OCI-LY1 (cell line): ENCODE results near the gene PSTPIP2.

Experiments
- H2AFZ ChIP-seq: fragments of 200-600 bp; sonication (generic), shearing (Covaris generic); 2 replicates; pipeline ENCODE4 v1.6.0; 2014; ENCODE audit warnings: antibody characterized with exemption, mild to moderate bottlenecking, low read length
- H3F3A ChIP-seq: fragments of 200-600 bp; sonication (generic), shearing (Covaris generic); 2 replicates; pipeline ENCODE4 v1.6.0; 2014; ENCODE audit warnings: mild to moderate bottlenecking, antibody characterized with exemption, low read length, moderate library complexity; ENCODE audit not compliant: insufficient read depth
- H3K27ac ChIP-seq: fragments of 200-600 bp; sonication (generic); 2 replicates; pipeline ENCODE4 v1.5.1; 2014; ENCODE audit warnings: low read length, mixed run types, mild to moderate bottlenecking, low read depth; ENCODE audit not compliant: poor library complexity, severe bottlenecking
- H3K27me3 ChIP-seq: fragments of 200-600 bp; sonication (generic); 2 replicates; pipeline ENCODE4 v1.6.0; 2014; ENCODE audit warnings: antibody characterized with exemption, mild to moderate bottlenecking, low read length, moderate library complexity; ENCODE audit not compliant: insufficient read depth
- H3K36me3 ChIP-seq: fragments of 200-600 bp; sonication (generic); 2 replicates; pipeline ENCODE4 v1.6.1; 2014; ENCODE audit warnings: mild to moderate bottlenecking, antibody characterized with exemption, low read length, moderate library complexity, mixed read lengths; ENCODE audit not compliant: insufficient read depth
- H3K4me1 ChIP-seq: fragments of 200-600 bp; sonication (generic); 2 replicates; pipeline ENCODE4 v1.5.1; 2014; ENCODE audit warnings: mild to moderate bottlenecking, low read length, moderate library complexity; ENCODE audit not compliant: insufficient read depth, severe bottlenecking
- H3K4me2 ChIP-seq: fragments of 200-600 bp; sonication (generic), shearing (Covaris generic); 2 replicates; pipeline ENCODE4 v1.6.1; 2014; ENCODE audit warnings: low read length
- H3K4me3 ChIP-seq: fragments of 200-600 bp; sonication (generic); 2 replicates; pipeline ENCODE4 v1.5.1; 2014; ENCODE audit warnings: low read length, low read depth, mild to moderate bottlenecking, mixed read lengths; ENCODE audit not compliant: poor library complexity, severe bottlenecking
- H3K79me2 ChIP-seq: fragments of 200-600 bp; shearing (Covaris generic); 2 replicates; pipeline ENCODE4 v1.6.1; 2016; ENCODE audit warnings: mixed run types, low read length, mixed read lengths; ENCODE audit not compliant: insufficient read depth
- H3K9ac ChIP-seq: fragments of 200-600 bp; sonication (generic), shearing (Covaris generic); 2 replicates; pipeline ENCODE4 v1.6.1; 2014; ENCODE audit warnings: mild to moderate bottlenecking, low read length, mixed read lengths
- H3K9me2 ChIP-seq: fragments of 200-600 bp; sonication (generic), shearing (Covaris generic); 2 replicates; pipeline ENCODE4 v1.6.1; 2014; ENCODE audit warnings: low read depth, mild to moderate bottlenecking, low read length, mixed read lengths
- H3K9me3 ChIP-seq: fragments of 200-600 bp; shearing (Covaris generic); 2 replicates; pipeline ENCODE4 v1.6.1; 2014; ENCODE audit warnings: low read length, mixed read lengths
- H4K20me1 ChIP-seq: fragments of 200-600 bp; sonication (generic), shearing (Covaris generic); 2 replicates; pipeline ENCODE4 v1.6.0; 2016; ENCODE audit warnings: mild to moderate bottlenecking, low read length; ENCODE audit not compliant: insufficient read depth
- EZH2 ChIP-seq: fragments of 200-600 bp; sonication (generic), shearing (Covaris generic); IDR thresholded peaks from 2 replicates; pipeline ENCODE4 v1.8.0; 2017; ENCODE audit warnings: borderline replicate concordance, mixed run types, mild to moderate bottlenecking, antibody characterized with exemption, low read length, moderate library complexity, mixed read lengths
- TF ChIP-seq, protein P1 (sequence below): fragments of 200-600 bp; sonication (generic), shearing (Covaris generic); IDR thresholded peaks from 2 replicates; pipeline ENCODE4 v1.5.1; 2017; ENCODE audit warnings: mild to moderate bottlenecking, antibody characterized with exemption, low read length, moderate library complexity, mixed read lengths

Gene PSTPIP2

DNA sequence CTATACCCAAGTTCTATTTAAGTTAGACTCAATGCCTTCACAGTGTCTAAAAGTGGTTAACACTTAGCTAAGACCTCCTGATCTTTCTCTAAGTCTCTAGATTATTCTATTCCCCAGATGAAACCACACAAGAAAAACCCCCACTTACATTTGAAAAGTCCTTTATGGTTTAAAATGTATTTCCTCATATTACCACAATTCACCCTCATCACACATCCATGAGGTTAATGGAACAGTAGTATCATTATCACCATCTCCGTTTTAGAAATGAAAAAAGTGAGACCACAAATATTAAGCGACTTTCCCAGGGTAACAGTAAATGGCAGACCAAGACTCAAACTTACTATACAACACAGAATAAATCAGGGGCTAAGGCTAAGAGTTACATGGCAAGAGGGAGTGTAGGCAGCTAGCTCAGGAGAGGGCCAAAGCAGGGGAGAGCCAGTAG, 133.5 kb downstream of the PSTPIP2 start:
- no peaks in the 10 kb centered on the region for H3K4me1 ChIP-seq
- H3K27ac ChIP-seq: no peak overlapping the region
- H3K36me3 ChIP-seq: peaks cover 49% of the 10 kb centered on the region
- H3K9me2 ChIP-seq: no peaks in the 10 kb centered on the region
- no peaks in the 10 kb centered on the region for H4K20me1 ChIP-seq
- H3F3A ChIP-seq: no peaks in the 10 kb centered on the region
- H3K9me3 ChIP-seq: no peaks in the 10 kb centered on the region
- H2AFZ ChIP-seq: no peak overlapping the region
- H3K27me3 ChIP-seq: no peaks in the 10 kb centered on the region
- no peaks in the 10 kb centered on the region for H3K79me2 ChIP-seq
- no peak overlapping the region for H3K4me2 ChIP-seq
- no peak overlapping the region for H3K9ac ChIP-seq
- no peak for TF ChIP-seq EZH2
- TF ChIP-seq, protein P1, sequence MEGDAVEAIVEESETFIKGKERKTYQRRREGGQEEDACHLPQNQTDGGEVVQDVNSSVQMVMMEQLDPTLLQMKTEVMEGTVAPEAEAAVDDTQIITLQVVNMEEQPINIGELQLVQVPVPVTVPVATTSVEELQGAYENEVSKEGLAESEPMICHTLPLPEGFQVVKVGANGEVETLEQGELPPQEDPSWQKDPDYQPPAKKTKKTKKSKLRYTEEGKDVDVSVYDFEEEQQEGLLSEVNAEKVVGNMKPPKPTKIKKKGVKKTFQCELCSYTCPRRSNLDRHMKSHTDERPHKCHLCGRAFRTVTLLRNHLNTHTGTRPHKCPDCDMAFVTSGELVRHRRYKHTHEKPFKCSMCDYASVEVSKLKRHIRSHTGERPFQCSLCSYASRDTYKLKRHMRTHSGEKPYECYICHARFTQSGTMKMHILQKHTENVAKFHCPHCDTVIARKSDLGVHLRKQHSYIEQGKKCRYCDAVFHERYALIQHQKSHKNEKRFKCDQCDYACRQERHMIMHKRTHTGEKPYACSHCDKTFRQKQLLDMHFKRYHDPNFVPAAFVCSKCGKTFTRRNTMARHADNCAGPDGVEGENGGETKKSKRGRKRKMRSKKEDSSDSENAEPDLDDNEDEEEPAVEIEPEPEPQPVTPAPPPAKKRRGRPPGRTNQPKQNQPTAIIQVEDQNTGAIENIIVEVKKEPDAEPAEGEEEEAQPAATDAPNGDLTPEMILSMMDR: no peak
- no peak overlapping the region for H3K4me3 ChIP-seq

DNA sequence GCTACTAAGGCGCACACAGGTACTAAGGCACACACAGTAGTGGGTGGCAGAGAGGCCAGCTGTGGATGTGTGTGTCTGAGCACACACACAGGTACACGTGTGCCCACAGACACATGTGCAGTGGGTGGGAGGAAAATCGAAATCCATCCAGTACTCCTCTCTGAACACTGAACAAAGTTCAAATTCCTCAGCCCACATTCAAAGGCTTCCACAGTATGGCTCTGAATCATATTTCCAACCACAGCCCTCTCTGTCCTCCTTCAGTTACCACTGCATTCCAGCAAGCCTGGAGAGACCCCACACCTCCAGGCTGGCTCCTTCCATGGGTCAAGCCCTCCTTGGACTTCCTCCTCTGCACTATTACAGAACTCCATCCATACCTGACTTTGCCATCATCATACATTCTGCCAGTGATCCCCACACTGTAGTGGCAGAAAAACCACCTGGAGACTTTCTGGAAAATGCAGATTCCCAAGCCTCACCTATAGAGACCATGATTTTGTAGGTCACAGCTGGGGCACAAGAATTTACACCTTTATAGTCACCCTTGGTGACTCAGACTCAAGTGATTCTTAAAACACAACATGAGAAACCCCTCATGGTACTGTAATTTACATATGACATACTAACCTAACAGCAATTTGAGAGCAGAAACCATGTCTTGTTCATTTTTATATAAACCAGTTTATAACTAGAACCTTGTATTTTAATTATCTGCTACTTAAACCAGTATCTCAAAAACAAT, 136.3 kb downstream of the PSTPIP2 start:
- Histone ChIP-seq H3K9me2 (no peaks in the 10 kb centered on the region), H3K27me3 (no peaks in the 10 kb centered on the region), H3K79me2 (no peaks in the 10 kb centered on the region), H2AFZ (no peak overlapping the region), H3K4me3 (no peak overlapping the region), H3K9me3 (no peaks in the 10 kb centered on the region), H3K9ac (no peak overlapping the region), H3F3A (no peaks in the 10 kb centered on the region), H3K27ac (no peak overlapping the region), H3K4me1 (no peaks in the 10 kb centered on the region), H3K36me3 (peaks cover 30% of the 10 kb centered on the region), H3K4me2 (no peak overlapping the region), H4K20me1 (no peaks in the 10 kb centered on the region)
- TF ChIP-seq EZH2: no peak
- TF ChIP-seq, protein P1: no peak
